MM.1S (cell line): ENCODE measurements around the gene RBMS3.

Experiments used
- DNase-seq: peaks from one replicate; pipeline ENCODE4 v3.0.0-alpha.2; 2015
- H2AFZ ChIP-seq: fragments of 300-600 bp; sonication (generic); 2 replicates; pipeline ENCODE4 v1.6.0; 2016; ENCODE audit warnings: antibody characterized with exemption, low read length
- H3F3A ChIP-seq: fragments of 300-600 bp; sonication (generic); 2 replicates; pipeline ENCODE4 v1.6.1; 2016; ENCODE audit warnings: mild to moderate bottlenecking, antibody characterized with exemption, low read length, moderate library complexity, mixed read lengths; ENCODE audit not compliant: insufficient read depth
- H3K27ac ChIP-seq: fragments of 300-600 bp; sonication (generic); 2 replicates; pipeline ENCODE4 v1.5.1; 2016; ENCODE audit warnings: mild to moderate bottlenecking, low read length
- H3K27me3 ChIP-seq: fragments of 300-600 bp; sonication (generic); replicated peaks from 2 replicates; pipeline ENCODE4 v1.6.0; 2016; ENCODE audit warnings: low read length; ENCODE audit not compliant: insufficient read depth
- H3K36me3 ChIP-seq: fragments of 300-600 bp; sonication (generic); replicated peaks from 2 replicates; pipeline ENCODE4 v1.6.1; 2016; ENCODE audit warnings: mild to moderate bottlenecking, low read length, mixed read lengths; ENCODE audit not compliant: insufficient read depth
- H3K4me1 ChIP-seq: fragments of 300-600 bp; sonication (generic); 2 replicates; pipeline ENCODE4 v1.6.1; 2016; ENCODE audit warnings: low read length, mixed read lengths
- H3K4me2 ChIP-seq: fragments of 300-600 bp; sonication (generic); 2 replicates; pipeline ENCODE4 v1.6.0; 2016; ENCODE audit warnings: low read depth, low read length
- H3K4me3 ChIP-seq: fragments of 300-600 bp; sonication (generic); 2 replicates; pipeline ENCODE4 v1.5.1; 2016; ENCODE audit warnings: low read length, mixed read lengths
- H3K79me2 ChIP-seq: fragments of 300-600 bp; sonication (generic); 2 replicates; pipeline ENCODE4 v1.6.1; 2016; ENCODE audit warnings: mixed run types, low read length, mixed read lengths
- H3K9ac ChIP-seq: fragments of 300-600 bp; sonication (generic); 2 replicates; pipeline ENCODE4 v1.6.1; 2016; ENCODE audit warnings: low read length, mixed read lengths
- H3K9me2 ChIP-seq: fragments of 300-600 bp; sonication (generic); replicated peaks from 2 replicates; pipeline ENCODE4 v1.6.1; 2016; ENCODE audit warnings: mild to moderate bottlenecking, low read length, mixed read lengths; ENCODE audit not compliant: insufficient read depth
- H3K9me3 ChIP-seq: fragments of 300-600 bp; sonication (generic); replicated peaks from 2 replicates; pipeline ENCODE4 v1.6.1; 2016; ENCODE audit warnings: mild to moderate bottlenecking, low read length, mixed read lengths; ENCODE audit not compliant: insufficient read depth
- H4K20me1 ChIP-seq: fragments of 300-600 bp; sonication (generic); 2 replicates; pipeline ENCODE4 v1.6.1; 2016; ENCODE audit warnings: mild to moderate bottlenecking, low read length, moderate library complexity, mixed read lengths; ENCODE audit not compliant: insufficient read depth
- CTCF ChIP-seq: fragments of 300-600 bp; sonication (generic); IDR thresholded peaks from 2 replicates; pipeline ENCODE4 v1.5.1; 2016; ENCODE audit warnings: antibody characterized with exemption, low read length, mixed read lengths
- EZH2 ChIP-seq: fragments of 300-600 bp; sonication (generic); optimal IDR thresholded peaks from 2 replicates; pipeline ENCODE3; 2017; ENCODE audit warnings: low read depth, mild to moderate bottlenecking, antibody characterized with exemption, low read length, mixed read lengths
- EZH2phosphoT487 ChIP-seq: fragments of 300-600 bp; sonication (generic); IDR thresholded peaks from 2 replicates; pipeline ENCODE4 v1.6.1; 2018; ENCODE audit warnings: antibody characterized with exemption, low read length

Gene RBMS3

GRCh38 chr3:29924783-29925561 lies 644.1 kb downstream of the RBMS3 start:
- Histone ChIP-seq H3K27me3 (no peaks in the 10 kb centered on the region), H3K9me3 (no peaks in the 10 kb centered on the region), H4K20me1 (no peaks in the 10 kb centered on the region), H3K4me1 (no peaks in the 10 kb centered on the region), H3K4me3 (no peak overlapping the region), H3K79me2 (no peaks in the 10 kb centered on the region), H3K4me2 (no peak overlapping the region), H2AFZ (no peak overlapping the region), H3F3A (no peaks in the 10 kb centered on the region), H3K36me3 (no peaks in the 10 kb centered on the region), H3K27ac (no peak overlapping the region), H3K9me2 (no peaks in the 10 kb centered on the region), H3K9ac (no peak overlapping the region)
- no peak for DNase-seq
- no peak for TF ChIP-seq CTCF
- no peak for TF ChIP-seq EZH2
- TF ChIP-seq EZH2phosphoT487 = no peak

DNA sequence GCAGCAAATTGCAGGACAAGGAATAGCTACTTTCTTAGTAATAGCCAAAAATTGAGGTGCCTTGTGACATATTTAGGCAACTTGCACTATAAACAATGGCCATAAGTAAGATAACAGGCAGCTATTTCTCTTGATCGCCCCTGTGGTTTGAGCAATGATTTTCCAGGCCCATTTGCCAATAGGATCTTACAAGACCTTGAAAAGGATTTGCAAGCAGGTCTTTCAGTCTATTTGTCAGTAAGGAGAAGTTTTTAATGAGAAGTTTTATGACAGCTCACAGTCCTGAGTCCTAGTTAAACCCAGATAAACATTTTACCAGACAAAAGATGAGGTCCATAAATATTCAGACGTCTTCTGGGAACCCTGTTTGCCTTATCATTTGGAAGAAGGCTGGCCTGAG lies 645.5 kb downstream of the RBMS3 start:
- no peaks in the 10 kb centered on the region for H3K4me1 ChIP-seq
- no peak overlapping the region for H2AFZ ChIP-seq
- no peaks in the 10 kb centered on the region for H3K9me3 ChIP-seq
- TF ChIP-seq EZH2 = no peak
- TF ChIP-seq CTCF = no peak
- TF ChIP-seq EZH2phosphoT487 = no peak
- H3K27ac ChIP-seq = no peak overlapping the region
- H4K20me1 ChIP-seq = no peaks in the 10 kb centered on the region
- H3K36me3 ChIP-seq = no peaks in the 10 kb centered on the region
- no peaks in the 10 kb centered on the region for H3K79me2 ChIP-seq
- no peaks in the 10 kb centered on the region for H3K27me3 ChIP-seq
- no peak for DNase-seq
- H3K4me2 ChIP-seq = no peak overlapping the region
- no peaks in the 10 kb centered on the region for H3F3A ChIP-seq
- no peak overlapping the region for H3K9ac ChIP-seq
- H3K4me3 ChIP-seq = no peak overlapping the region
- H3K9me2 ChIP-seq = no peaks in the 10 kb centered on the region

DNA sequence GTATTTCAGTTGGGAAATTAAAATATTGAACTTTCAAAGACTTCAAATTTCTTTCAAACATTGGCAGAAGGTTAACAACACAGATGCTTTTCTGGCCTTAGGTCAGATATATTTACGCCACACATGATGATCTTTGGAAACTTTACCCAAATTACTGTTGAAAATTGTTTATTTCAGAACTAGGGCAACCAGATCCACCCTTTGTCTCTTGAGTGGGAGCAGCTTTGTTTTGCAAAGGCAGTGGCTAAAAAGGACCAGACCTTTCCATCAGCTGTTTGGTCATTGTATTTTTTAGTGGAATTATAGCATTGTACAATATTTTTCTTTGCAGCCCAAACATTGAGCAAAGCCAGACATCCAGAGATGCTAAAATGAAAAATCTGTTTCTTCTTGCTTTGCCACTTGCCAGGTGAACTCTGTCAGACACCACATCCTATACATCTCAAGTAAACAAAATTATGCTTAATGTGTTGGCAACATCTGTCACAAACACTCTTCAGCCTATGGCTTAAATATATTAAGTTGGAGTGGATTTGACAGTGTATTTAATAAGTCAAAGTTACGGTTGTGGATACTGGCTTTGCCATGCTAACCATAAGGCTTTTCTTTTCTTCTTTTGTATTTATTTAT lies 651.9 kb downstream of the RBMS3 start:
- TF ChIP-seq EZH2phosphoT487 (no peak), CTCF (no peak), EZH2 (no peak)
- no peaks in the 10 kb centered on the region for H3K79me2 ChIP-seq
- no peaks in the 10 kb centered on the region for H4K20me1 ChIP-seq
- no peak for DNase-seq
- H2AFZ ChIP-seq = no peak overlapping the region
- no peaks in the 10 kb centered on the region for H3K9me2 ChIP-seq
- peaks cover 23% of the 10 kb centered on the region for H3K4me1 ChIP-seq
- no peaks in the 10 kb centered on the region for H3K36me3 ChIP-seq
- no peaks in the 10 kb centered on the region for H3K27me3 ChIP-seq
- H3K9me3 ChIP-seq = no peaks in the 10 kb centered on the region
- H3K4me3 ChIP-seq = no peak overlapping the region
- H3F3A ChIP-seq = peaks cover 13% of the 10 kb centered on the region; the same call in 1 of the 2 replicates
- H3K27ac ChIP-seq = no peak overlapping the region
- no peak overlapping the region for H3K4me2 ChIP-seq
- no peak overlapping the region for H3K9ac ChIP-seq
